K562 (cell line): ENCODE results near the gene POLE2. TPM values are rescaled to one million over a fixed set of nuclear protein-coding genes. Genes with fewer than 3 reads are reported as not detected.

Source experiments
- HMGN3 ChIP-seq: IDR thresholded peaks from 2 replicates; pipeline ENCODE4 v1.6.1; 2011; ENCODE audit warnings: borderline replicate concordance, low read depth, mild to moderate bottlenecking, mixed read lengths, low read length; ENCODE audit not compliant: insufficient read length; ENCODE audit errors: extremely low read depth
- JUN ChIP-seq, 2 experiments: sonication (generic) in 1 of 2; formaldehyde crosslinking in 1 of 2; IDR thresholded peaks; 2 replicates each; pipeline versions ENCODE4 v1.6.1 to v1.8.0; 2012 to 2022; ENCODE audit warnings: borderline replicate concordance in 2 of 2, mild to moderate bottlenecking in 2 of 2, improper control_type of control experiment in 1 of 2, low read depth in 1 of 2, low read length in 1 of 2, missing genetic modification reagents in 1 of 2
- MBD1 ChIP-seq: fragments of 250-450 bp; sonication (Bioruptor Pico); IDR thresholded peaks from 2 replicates; pipeline ENCODE4 v1.8.0; 2022; ENCODE audit warnings: inconsistent platforms
- MCM5 ChIP-seq: fragments of 450-650 bp; IDR thresholded peaks from 2 replicates; pipeline ENCODE4 v1.6.1; 2016; ENCODE audit warnings: low read depth
- NCOA6 ChIP-seq: fragments of 450-650 bp; IDR thresholded peaks from 2 replicates; pipeline ENCODE4 v1.6.1; 2017; ENCODE audit warnings: mild to moderate bottlenecking
- NKRF ChIP-seq: fragments of 450-650 bp; IDR thresholded peaks from 2 replicates; pipeline ENCODE4 v1.6.1; 2016; ENCODE audit warnings: borderline replicate concordance
- NR4A1 ChIP-seq, 2 experiments: fragments of 250-450 bp in 1 of 2; fragments of 450-650 bp in 1 of 2; sonication (Bioruptor Pico) in 1 of 2; IDR thresholded peaks; 2 replicates each; pipeline versions ENCODE4 v1.4.0 to v1.6.1; 2016 to 2020; ENCODE audit warnings: mild to moderate bottlenecking in 2 of 2, missing compliant biosample characterization in 1 of 2, missing genetic modification characterization in 1 of 2, moderate library complexity in 1 of 2
- POLR2A ChIP-seq: fragments of 450-650 bp; conservative IDR thresholded peaks from 2 replicates; pipeline ENCODE4 v1.6.1; 2016
- SIN3A ChIP-seq, 2 experiments: fragments of 150-350 bp in 1 of 2; IDR thresholded peaks; 2 replicates each; pipeline ENCODE4 v1.6.1; 2011 to 2016; ENCODE audit warnings: borderline replicate concordance in 2 of 2, low read depth in 2 of 2, low read length in 2 of 2, mild to moderate bottlenecking in 2 of 2, moderate library complexity in 2 of 2; ENCODE audit not compliant: control insufficient read depth in 1 of 2
- TEAD1 ChIP-seq, 2 experiments: fragments of 450-650 bp in 1 of 2; sonication (generic) in 1 of 2; formaldehyde crosslinking; IDR thresholded peaks; 2 replicates each; pipeline versions ENCODE4 v1.4.0 to v1.8.0; 2020 to 2022; ENCODE audit warnings: mild to moderate bottlenecking in 2 of 2, missing genetic modification reagents in 1 of 2
- YY1 ChIP-seq, 3 experiments: IDR thresholded peaks; 2 replicates each; pipeline ENCODE4 v1.6.1; 2011; ENCODE audit warnings: low read length in 2 of 3, mild to moderate bottlenecking in 2 of 3, moderate library complexity in 2 of 3, borderline replicate concordance in 1 of 3, control low read depth in 1 of 3, low read depth in 1 of 3; ENCODE audit not compliant: insufficient read depth in 3 of 3, insufficient replicate concordance in 2 of 3, control insufficient read depth in 1 of 3, insufficient read length in 1 of 3; ENCODE audit errors: extremely low read depth in 1 of 3
- ZBTB1 ChIP-seq: sonication (generic); formaldehyde crosslinking; IDR thresholded peaks from 2 replicates; pipeline ENCODE4 v1.8.1; 2023; ENCODE audit warnings: missing genetic modification reagents, low read depth, mild to moderate bottlenecking, borderline replicate concordance
- ZNF445 ChIP-seq: fragments of 250-450 bp; sonication (Bioruptor Pico); IDR thresholded peaks from 2 replicates; pipeline ENCODE4 v1.4.0; 2020; ENCODE audit warnings: low read depth, mild to moderate bottlenecking, moderate library complexity
- polyA plus RNA-seq, 8 experiments: library from polyadenylated mRNA; depleted of rRNA in 4 of 8; stranded (reverse) in 5 of 8; unstranded in 3 of 8; fragments of >200 nt; fragmentation: Nextera tagmentation in 2 of 8; fragmentation: Illumina TruSeq in 1 of 8; extraction: Ambion mirVana in 2 of 8; extraction: Trizol in 1 of 8; gene quantifications; 2 replicates each; pipeline versions ENCODE4 v1.2.1 to v1.2.3, GENCODE V29; 2011 to 2014; ENCODE audit warnings: inconsistent platforms in 1 of 8, missing spikeins in 1 of 8
- total RNA-seq, 7 experiments: library from RNA; depleted of rRNA in 6 of 7; stranded (reverse); fragments of >200 nt in 6 of 7; fragmentation: Illumina TruSeq in 2 of 7; extraction: Trizol in 2 of 7; gene quantifications; 2 replicates each; pipeline versions ENCODE4 v1.2.1 to v1.2.3, GENCODE V29; 2011 to 2021; ENCODE audit warnings: low replicate concordance in 1 of 7
- TF ChIP-seq, protein P1 (sequence below): sonication (generic); formaldehyde crosslinking; IDR thresholded peaks from 2 replicates; pipeline ENCODE4 v1.8.0; 2022; ENCODE audit warnings: missing genetic modification reagents, mild to moderate bottlenecking, moderate library complexity, borderline replicate concordance
- TF ChIP-seq, protein P2 (sequence below), 2 experiments: fragments of 450-650 bp; conservative IDR thresholded peaks; 2 replicates each; pipeline ENCODE4 v1.6.1; 2017; ENCODE audit warnings: mild to moderate bottlenecking in 2 of 2, moderate library complexity in 2 of 2
- TF ChIP-seq, protein P3 (sequence below): sonication (generic); formaldehyde crosslinking; IDR thresholded peaks from 2 replicates; pipeline ENCODE4 v1.5.0; 2020; ENCODE audit warnings: missing genetic modification reagents

The POLE2 gene
- total and polyA plus RNA-seq, 9 of the 15 experiments (the other 6 are each of a cell fraction or from before 2014, with no cell fraction given), result 30.7 to 78.4 (median 55.4) TPM

GRCh38 chr14:49634547-49635334 lies 53.3 kb downstream of the POLE2 start, which contains the start of gene DNAAF2 (continued):
- TF ChIP-seq, protein P1, sequence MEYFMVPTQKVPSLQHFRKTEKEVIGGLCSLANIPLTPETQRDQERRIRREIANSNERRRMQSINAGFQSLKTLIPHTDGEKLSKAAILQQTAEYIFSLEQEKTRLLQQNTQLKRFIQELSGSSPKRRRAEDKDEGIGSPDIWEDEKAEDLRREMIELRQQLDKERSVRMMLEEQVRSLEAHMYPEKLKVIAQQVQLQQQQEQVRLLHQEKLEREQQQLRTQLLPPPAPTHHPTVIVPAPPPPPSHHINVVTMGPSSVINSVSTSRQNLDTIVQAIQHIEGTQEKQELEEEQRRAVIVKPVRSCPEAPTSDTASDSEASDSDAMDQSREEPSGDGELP (CRISPR knock-in tag), result peak; percentile 13; the same call in 1 of the 2 replicates
- TF ChIP-seq MBD1 (CRISPR knock-in tag) (no peak), POLR2A (peak; percentile 56; the same call in 1 of the 2 replicates), NCOA6 (peak; percentile 93), ZBTB1 (no peak), JUN (IDR thresholded peaks at IDR 0.05; ENCODE audit: borderline replicate concordance, low read depth, low read length) (no peak), JUN (CRISPR knock-in tag; IDR thresholded peaks at IDR 0.05; ENCODE audit: borderline replicate concordance) (no peak), HMGN3 (peak; percentile 26), ZNF445 (CRISPR knock-in tag) (no peak), NKRF (peak; percentile 86; the same call in 1 of the 2 replicates), TEAD1 (CRISPR knock-in tag; IDR thresholded peaks at IDR 0.05) (peak in 1 of 2 experiments; percentile 58; a peak in 1 of 4 replicates), YY1 (IDR thresholded peaks at IDR 0.05; ENCODE audit: borderline replicate concordance in 1 of 3, control insufficient read depth in 1 of 3, extremely low read depth in 1 of 3, insufficient read depth in 3 of 3, insufficient read length in 1 of 3, insufficient replicate concordance in 2 of 3, low read depth in 1 of 3, low read length in 2 of 3) (peak in 1 of 3 experiments; percentile 10), MCM5 (no peak), NR4A1 (CRISPR knock-in tag; IDR thresholded peaks at IDR 0.05) (0 out of 2 replicates have a peak, but pooled peaks have one; percentile 6), NR4A1 (tag; IDR thresholded peaks at IDR 0.05) (no peak), SIN3A (IDR thresholded peaks at IDR 0.05; ENCODE audit: borderline replicate concordance in 2 of 2, control insufficient read depth in 1 of 2, low read depth in 2 of 2, low read length in 2 of 2) (peak in 1 of 2 experiments; percentile 84; a peak in 1 of 4 replicates)
- TF ChIP-seq, protein P2, sequence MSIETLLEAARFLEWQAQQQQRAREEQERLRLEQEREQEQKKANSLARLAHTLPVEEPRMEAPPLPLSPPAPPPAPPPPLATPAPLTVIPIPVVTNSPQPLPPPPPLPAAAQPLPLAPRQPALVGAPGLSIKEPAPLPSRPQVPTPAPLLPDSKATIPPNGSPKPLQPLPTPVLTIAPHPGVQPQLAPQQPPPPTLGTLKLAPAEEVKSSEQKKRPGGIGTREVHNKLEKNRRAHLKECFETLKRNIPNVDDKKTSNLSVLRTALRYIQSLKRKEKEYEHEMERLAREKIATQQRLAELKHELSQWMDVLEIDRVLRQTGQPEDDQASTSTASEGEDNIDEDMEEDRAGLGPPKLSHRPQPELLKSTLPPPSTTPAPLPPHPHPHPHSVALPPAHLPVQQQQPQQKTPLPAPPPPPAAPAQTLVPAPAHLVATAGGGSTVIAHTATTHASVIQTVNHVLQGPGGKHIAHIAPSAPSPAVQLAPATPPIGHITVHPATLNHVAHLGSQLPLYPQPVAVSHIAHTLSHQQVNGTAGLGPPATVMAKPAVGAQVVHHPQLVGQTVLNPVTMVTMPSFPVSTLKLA (conservative IDR thresholded peaks at IDR 0.05), result peak; percentile 61 to 78
- TF ChIP-seq, protein P3, sequence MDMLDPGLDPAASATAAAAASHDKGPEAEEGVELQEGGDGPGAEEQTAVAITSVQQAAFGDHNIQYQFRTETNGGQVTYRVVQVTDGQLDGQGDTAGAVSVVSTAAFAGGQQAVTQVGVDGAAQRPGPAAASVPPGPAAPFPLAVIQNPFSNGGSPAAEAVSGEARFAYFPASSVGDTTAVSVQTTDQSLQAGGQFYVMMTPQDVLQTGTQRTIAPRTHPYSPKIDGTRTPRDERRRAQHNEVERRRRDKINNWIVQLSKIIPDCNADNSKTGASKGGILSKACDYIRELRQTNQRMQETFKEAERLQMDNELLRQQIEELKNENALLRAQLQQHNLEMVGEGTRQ (CRISPR knock-in tag), result 0 out of 2 replicates have a peak, but pooled peaks have one; percentile 12
